HCT116 (cell line): ENCODE data around the gene NIN. TPM values are rescaled to one million over a fixed set of nuclear protein-coding genes. Genes with fewer than 3 reads are reported as not detected.

Source experiments
- ATAC-seq: fragments of 200-7000 bp; cut with Tn5 transposase; 2 replicates; pipeline ENCODE4 v1.9.1; 2020; ENCODE audit warnings: mild to moderate bottlenecking, moderate library complexity
- BruUV-seq: library from RNA; stranded (reverse); fragments of 400-500 nt; replicated peaks from 2 replicates; lab custom pipeline; 2021; lab: Mats Ljungman, UMichigan
- CTCF ChIA-PET: fragments of 300-600 bp; sonication (Branson Sonifier 250); formaldehyde crosslinking; loops from one replicate; lab custom pipeline; 2021; ENCODE audit warnings: antibody characterized with exemption; lab: Charles Lee
- POLR2A ChIA-PET: fragments of 300-600, 350-600 bp; sonication (Branson Sonifier 250); formaldehyde crosslinking; loops from one replicate; lab custom pipeline; 2021; ENCODE audit warnings: antibody characterized with exemption; lab: Charles Lee
- RAD21 ChIA-PET, 2 experiments: fragments of 300-600 bp; sonication (Branson Sonifier 250); formaldehyde crosslinking; loops; one replicate each; lab custom pipeline; 2023; ENCODE audit warnings: low total read pairs in 2 of 2; ENCODE audit not compliant: uncharacterized antibody in 2 of 2, unreplicated experiment in 2 of 2, low non-redundant PET in 1 of 2; lab: Charles Lee
- DNase-seq: peaks from one replicate; pipeline ENCODE4 v3.0.0-alpha.2; 2010; ENCODE audit warnings: low read depth, low spot score
- H2AFZ ChIP-seq: fragments of 200-600 bp; shearing (Covaris generic), sonication (generic); 2 replicates; pipeline ENCODE4 v1.6.1; 2017; ENCODE audit warnings: low read depth, mixed run types, mixed read lengths, antibody characterized with exemption, low read length; ENCODE audit not compliant: poor library complexity, severe bottlenecking
- H3K27ac ChIP-seq: 2 replicates; pipeline ENCODE4 v1.5.1; 2012; ENCODE audit warnings: low read depth, low read length
- H3K27me3 ChIP-seq: fragments of 200-600 bp; sonication (generic); 2 replicates; pipeline ENCODE4 v1.6.1; 2016; ENCODE audit warnings: mixed run types, low read length, mixed read lengths; ENCODE audit not compliant: insufficient read depth
- H3K36me3 ChIP-seq, 2 experiments: fragments of 200-500 bp in 1 of 2; fragments of 200-600 bp in 1 of 2; sonication (Bioruptor generic) in 1 of 2; sonication (generic) in 1 of 2; 2 replicates each; pipeline versions ENCODE4 v1.5.1 to v1.6.1; 2014 to 2016; ENCODE audit warnings: low read length in 2 of 2, inconsistent platforms in 1 of 2, mixed read lengths in 1 of 2, mixed run types in 1 of 2; ENCODE audit not compliant: insufficient read depth in 2 of 2, control insufficient read depth in 1 of 2
- H3K4me1 ChIP-seq, 2 experiments: fragments of 200-600 bp in 1 of 2; sonication (generic) in 1 of 2; 2 replicates each; pipeline versions ENCODE4 v1.5.1 to v1.6.1; 2012 to 2017; ENCODE audit warnings: low read length in 2 of 2, inconsistent platforms in 1 of 2, mild to moderate bottlenecking in 1 of 2, mixed read lengths in 1 of 2, mixed run types in 1 of 2, moderate library complexity in 1 of 2; ENCODE audit not compliant: insufficient read depth in 2 of 2, control insufficient read depth in 1 of 2
- H3K4me2 ChIP-seq: fragments of 200-600 bp; sonication (generic); 2 replicates; pipeline ENCODE4 v1.6.1; 2017; ENCODE audit warnings: mixed run types, low read length, mixed read lengths
- H3K4me3 ChIP-seq, 2 experiments: fragments of 200-600 bp in 1 of 2; sonication (generic) in 1 of 2; replicated peaks in 1 of 2; 2 replicates each; pipeline ENCODE4 v1.5.1; 2011 to 2016; ENCODE audit warnings: low read length in 2 of 2, control low read depth in 1 of 2, low read depth in 1 of 2, mild to moderate bottlenecking in 1 of 2, mixed read lengths in 1 of 2, mixed run types in 1 of 2
- H3K79me2 ChIP-seq: fragments of 200-600 bp; sonication (generic); 2 replicates; pipeline ENCODE4 v1.6.1; 2017; ENCODE audit warnings: mild to moderate bottlenecking, mixed run types, low read length, moderate library complexity, mixed read lengths; ENCODE audit not compliant: insufficient read depth
- H3K9ac ChIP-seq: fragments of 200-600 bp; sonication (generic); 2 replicates; pipeline ENCODE4 v1.6.1; 2016; ENCODE audit warnings: low read length, mixed read lengths
- H3K9me2 ChIP-seq: fragments of 200-600 bp; sonication (generic), shearing (Covaris generic); 2 replicates; pipeline ENCODE4 v1.6.1; 2017; ENCODE audit warnings: mixed run types, mild to moderate bottlenecking, moderate library complexity; ENCODE audit not compliant: insufficient read depth
- H3K9me3 ChIP-seq, 2 experiments: fragments of 200-500 bp in 1 of 2; fragments of 200-600 bp in 1 of 2; sonication (Bioruptor generic) in 1 of 2; sonication (generic) in 1 of 2; 2 replicates each; pipeline ENCODE4 v1.6.1; 2014 to 2017; ENCODE audit warnings: low read length in 2 of 2, mixed read lengths in 2 of 2, inconsistent platforms in 1 of 2, low read depth in 1 of 2, mild to moderate bottlenecking in 1 of 2, mixed run types in 1 of 2, moderate library complexity in 1 of 2; ENCODE audit not compliant: control insufficient read depth in 1 of 2, insufficient read depth in 1 of 2
- H4K20me1 ChIP-seq: fragments of 200-600 bp; sonication (generic), shearing (Covaris generic); 2 replicates; pipeline ENCODE4 v1.6.1; 2017; ENCODE audit warnings: mixed run types, mild to moderate bottlenecking, moderate library complexity; ENCODE audit not compliant: insufficient read depth
- POLR2A ChIP-seq: IDR thresholded peaks from 2 replicates; pipeline ENCODE4 v1.7.0; 2011; ENCODE audit warnings: borderline replicate concordance; ENCODE audit not compliant: insufficient read depth, insufficient read length; ENCODE audit errors: extremely low read depth
- REST ChIP-seq: IDR thresholded peaks from 2 replicates; pipeline ENCODE4 v1.6.1; 2012; ENCODE audit warnings: low read depth
- SP1 ChIP-seq: IDR thresholded peaks from 2 replicates; pipeline ENCODE4 v1.6.1; 2012; ENCODE audit warnings: low read depth
- ZBTB33 ChIP-seq: IDR thresholded peaks from 2 replicates; pipeline ENCODE4 v1.6.1; 2011; ENCODE audit warnings: mild to moderate bottlenecking, low read length, moderate library complexity; ENCODE audit not compliant: insufficient replicate concordance; ENCODE audit errors: extremely low read depth
- ZFX ChIP-seq: fragments of 450-650 bp; IDR thresholded peaks from 2 replicates; pipeline ENCODE4 v1.6.1; 2017
- intact Hi-C: fragments of 100-400 bp; cut with micrococcal nuclease; formaldehyde crosslinking; loops from 2 replicates; pipeline ENCODE4 v1.10.0; 2022
- total RNA-seq: library from RNA; stranded (reverse); gene quantifications from one replicate; pipeline ENCODE4 v1.2.1, GENCODE V29; 2021; ENCODE audit not compliant: unreplicated experiment

NIN gene
- total RNA-seq, 1 experiment from 2014 or later, result 39.6 TPM

GRCh38 chr14:50825307-50825706 is 5.7 kb downstream of the NIN start:
- TF ChIP-seq REST (no peak), SP1 (no peak), ZBTB33 (no peak), POLR2A (no peak), ZFX (no peak)
- no peaks in the 10 kb centered on the region for H3K27me3 ChIP-seq
- ChIA-PET CTCF (no interaction called here), RAD21 (no interaction called here), POLR2A (no interaction called here)
- H3K4me2 ChIP-seq, result no peak overlapping the region
- no peaks in the 10 kb centered on the region for H3K9me3 ChIP-seq
- H3K27ac ChIP-seq, result no peak overlapping the region
- intact Hi-C loops, result no loop called here
- ATAC-seq (no peak), DNase-seq (no peak)
- no peak overlapping the region for H3K9ac ChIP-seq
- no peaks in the 10 kb centered on the region for H3K9me2 ChIP-seq
- peaks cover 7 to 11% of the 10 kb centered on the region in 2 experiments for H3K4me1 ChIP-seq
- no TSS peak for BruUV-seq
- H2AFZ ChIP-seq, result no peak overlapping the region
- no peaks in the 10 kb centered on the region; the same call in 1 of the 2 replicates for H4K20me1 ChIP-seq
- peaks cover 82% of the 10 kb centered on the region for H3K79me2 ChIP-seq
- H3K36me3 ChIP-seq, result no peaks in the 10 kb centered on the region
- no peak overlapping the region for H3K4me3 ChIP-seq
